Measurements from ENCODE around the gene EIF4B.

The EIF4B gene

GRCh38 chr12:53086361-53086760 is 80.1 kb downstream of the EIF4B start:
- no peak for DNase-seq (ENCODE audit: insufficient read length)
- FAIRE-seq: no peak
- no peak for TF ChIP-seq POLR2AphosphoS5 (IDR thresholded peaks at IDR 0.05; ENCODE audit: low read depth, low read length)
- no peak for TF ChIP-seq POLR2A (IDR thresholded peaks at IDR 0.05; ENCODE audit: low read depth, low read length)

- FAIRE-seq (no peak), DNase-seq (ENCODE audit: insufficient read length) (no peak)
- TF ChIP-seq POLR2AphosphoS5 (IDR thresholded peaks at IDR 0.05; ENCODE audit: low read depth, low read length) (no peak), POLR2A (IDR thresholded peaks at IDR 0.05; ENCODE audit: low read depth, low read length) (no peak), TAF1 (IDR thresholded peaks at IDR 0.05; ENCODE audit: borderline replicate concordance, low read depth, low read length) (no peak)
Observed at GRCh38 chr12:53090105-53090504, 83.8 kb downstream of the EIF4B start.

- FAIRE-seq (no peak), DNase-seq (ENCODE audit: insufficient read length) (no peak)
- TF ChIP-seq POLR2AphosphoS5 (IDR thresholded peaks at IDR 0.05; ENCODE audit: low read depth, low read length): no peak
- no peak for TF ChIP-seq POLR2A (IDR thresholded peaks at IDR 0.05; ENCODE audit: low read depth, low read length)
- no peak for TF ChIP-seq TAF1 (IDR thresholded peaks at IDR 0.05; ENCODE audit: borderline replicate concordance, low read depth, low read length)
Observed at GRCh38 chr12:53090554-53090953, 84.3 kb downstream of the EIF4B start.

DNA sequence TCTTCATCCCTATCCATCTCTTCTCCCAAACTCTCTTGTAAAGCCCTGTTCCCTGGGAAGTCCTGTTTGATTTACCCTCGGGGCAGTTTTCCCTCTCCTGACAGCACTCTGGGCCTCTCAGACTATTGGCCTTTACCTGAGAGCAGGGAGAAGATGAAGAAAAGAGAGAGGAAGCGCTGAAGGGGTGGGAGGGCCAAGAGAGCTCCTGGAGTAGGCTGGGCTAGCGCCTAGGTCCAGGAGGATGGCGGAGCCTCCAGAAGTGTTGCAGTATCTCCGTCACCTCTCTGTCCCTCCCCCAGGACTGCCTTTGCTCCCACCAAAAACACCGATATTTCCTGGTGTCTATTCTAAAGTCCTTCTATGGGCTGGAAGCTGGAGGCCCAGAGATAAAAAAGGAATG is 85.5 kb downstream of the EIF4B start:
- FAIRE-seq (no peak), DNase-seq (ENCODE audit: insufficient read length) (no peak)
- TF ChIP-seq POLR2AphosphoS5 (IDR thresholded peaks at IDR 0.05; ENCODE audit: low read depth, low read length): no peak
- no peak for TF ChIP-seq POLR2A (IDR thresholded peaks at IDR 0.05; ENCODE audit: low read depth, low read length)
- TF ChIP-seq TAF1 (IDR thresholded peaks at IDR 0.05; ENCODE audit: borderline replicate concordance, low read depth, low read length): no peak

Data from GM12892 (cell line).